ENCODE results near the gene ZDHHC8. TPM values are rescaled to one million over a fixed set of nuclear protein-coding genes. Genes with fewer than 3 reads are reported as not detected.

ZDHHC8 gene
- total RNA-seq, 1 experiment from 2014 or later: 89.3 TPM

DNA sequence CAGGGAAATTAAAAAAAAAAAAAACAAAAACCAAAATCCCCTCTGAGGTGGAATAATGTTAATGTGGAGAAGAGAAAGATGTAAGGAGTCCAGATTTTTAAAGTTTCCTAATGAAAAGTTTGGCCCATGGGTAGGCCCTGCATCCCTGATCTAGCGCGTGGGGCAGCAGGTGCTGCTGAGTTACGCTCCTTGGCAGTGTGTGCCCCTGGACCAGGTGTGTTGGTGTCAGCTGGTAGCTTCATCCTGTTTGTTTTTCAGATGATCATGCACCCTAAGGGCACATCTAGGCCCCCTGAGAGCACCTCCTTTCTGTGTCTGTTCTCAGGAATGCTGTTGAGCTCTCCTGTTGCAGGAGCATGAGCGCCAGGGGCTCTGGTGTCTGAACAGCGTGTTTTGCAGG lies 44.8 kb upstream of the ZDHHC8 start:
- H3K9me2 ChIP-seq (ENCODE audit: insufficient read depth): no peaks in the 10 kb centered on the region
- no peak overlapping the region for H2AFZ ChIP-seq (ENCODE audit: low read depth, low read length, poor library complexity, severe bottlenecking)
- no TSS peak for BruUV-seq (replicated peaks)
- no peak for TF ChIP-seq POLR2AphosphoS5 (IDR thresholded peaks at IDR 0.05; ENCODE audit: low read depth, low read length)
- TF ChIP-seq, protein P1, sequence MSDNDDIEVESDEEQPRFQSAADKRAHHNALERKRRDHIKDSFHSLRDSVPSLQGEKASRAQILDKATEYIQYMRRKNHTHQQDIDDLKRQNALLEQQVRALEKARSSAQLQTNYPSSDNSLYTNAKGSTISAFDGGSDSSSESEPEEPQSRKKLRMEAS (IDR thresholded peaks at IDR 0.05): no peak
- no peak for TF ChIP-seq YY1 (IDR thresholded peaks at IDR 0.05; ENCODE audit: extremely low read depth, insufficient replicate concordance, low read depth, low read length)
- TF ChIP-seq FOSL1 (IDR thresholded peaks at IDR 0.05; ENCODE audit: low read depth): no peak
- TF ChIP-seq ZFX (IDR thresholded peaks at IDR 0.05): no peak
- no peak for TF ChIP-seq ELF1 (IDR thresholded peaks at IDR 0.05; ENCODE audit: borderline replicate concordance, low read depth)
- TF ChIP-seq, protein P2, sequence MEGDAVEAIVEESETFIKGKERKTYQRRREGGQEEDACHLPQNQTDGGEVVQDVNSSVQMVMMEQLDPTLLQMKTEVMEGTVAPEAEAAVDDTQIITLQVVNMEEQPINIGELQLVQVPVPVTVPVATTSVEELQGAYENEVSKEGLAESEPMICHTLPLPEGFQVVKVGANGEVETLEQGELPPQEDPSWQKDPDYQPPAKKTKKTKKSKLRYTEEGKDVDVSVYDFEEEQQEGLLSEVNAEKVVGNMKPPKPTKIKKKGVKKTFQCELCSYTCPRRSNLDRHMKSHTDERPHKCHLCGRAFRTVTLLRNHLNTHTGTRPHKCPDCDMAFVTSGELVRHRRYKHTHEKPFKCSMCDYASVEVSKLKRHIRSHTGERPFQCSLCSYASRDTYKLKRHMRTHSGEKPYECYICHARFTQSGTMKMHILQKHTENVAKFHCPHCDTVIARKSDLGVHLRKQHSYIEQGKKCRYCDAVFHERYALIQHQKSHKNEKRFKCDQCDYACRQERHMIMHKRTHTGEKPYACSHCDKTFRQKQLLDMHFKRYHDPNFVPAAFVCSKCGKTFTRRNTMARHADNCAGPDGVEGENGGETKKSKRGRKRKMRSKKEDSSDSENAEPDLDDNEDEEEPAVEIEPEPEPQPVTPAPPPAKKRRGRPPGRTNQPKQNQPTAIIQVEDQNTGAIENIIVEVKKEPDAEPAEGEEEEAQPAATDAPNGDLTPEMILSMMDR (IDR thresholded peaks at IDR 0.05 in 2 of 3, conservative IDR thresholded peaks at IDR 0.05 in 1 of 3; ENCODE audit: borderline replicate concordance in 1 of 3, insufficient read depth in 1 of 3, low read depth in 2 of 3, low read length in 2 of 3): no peak
- TF ChIP-seq EGR1 (IDR thresholded peaks at IDR 0.05; ENCODE audit: low read depth): no peak
- no peak for TF ChIP-seq SP1 (IDR thresholded peaks at IDR 0.05; ENCODE audit: low read depth)
- no peak for TF ChIP-seq SRF (IDR thresholded peaks at IDR 0.05; ENCODE audit: low read depth)
- no peak for TF ChIP-seq SIN3A (IDR thresholded peaks at IDR 0.05; ENCODE audit: low read depth)
- TF ChIP-seq, protein P3, sequence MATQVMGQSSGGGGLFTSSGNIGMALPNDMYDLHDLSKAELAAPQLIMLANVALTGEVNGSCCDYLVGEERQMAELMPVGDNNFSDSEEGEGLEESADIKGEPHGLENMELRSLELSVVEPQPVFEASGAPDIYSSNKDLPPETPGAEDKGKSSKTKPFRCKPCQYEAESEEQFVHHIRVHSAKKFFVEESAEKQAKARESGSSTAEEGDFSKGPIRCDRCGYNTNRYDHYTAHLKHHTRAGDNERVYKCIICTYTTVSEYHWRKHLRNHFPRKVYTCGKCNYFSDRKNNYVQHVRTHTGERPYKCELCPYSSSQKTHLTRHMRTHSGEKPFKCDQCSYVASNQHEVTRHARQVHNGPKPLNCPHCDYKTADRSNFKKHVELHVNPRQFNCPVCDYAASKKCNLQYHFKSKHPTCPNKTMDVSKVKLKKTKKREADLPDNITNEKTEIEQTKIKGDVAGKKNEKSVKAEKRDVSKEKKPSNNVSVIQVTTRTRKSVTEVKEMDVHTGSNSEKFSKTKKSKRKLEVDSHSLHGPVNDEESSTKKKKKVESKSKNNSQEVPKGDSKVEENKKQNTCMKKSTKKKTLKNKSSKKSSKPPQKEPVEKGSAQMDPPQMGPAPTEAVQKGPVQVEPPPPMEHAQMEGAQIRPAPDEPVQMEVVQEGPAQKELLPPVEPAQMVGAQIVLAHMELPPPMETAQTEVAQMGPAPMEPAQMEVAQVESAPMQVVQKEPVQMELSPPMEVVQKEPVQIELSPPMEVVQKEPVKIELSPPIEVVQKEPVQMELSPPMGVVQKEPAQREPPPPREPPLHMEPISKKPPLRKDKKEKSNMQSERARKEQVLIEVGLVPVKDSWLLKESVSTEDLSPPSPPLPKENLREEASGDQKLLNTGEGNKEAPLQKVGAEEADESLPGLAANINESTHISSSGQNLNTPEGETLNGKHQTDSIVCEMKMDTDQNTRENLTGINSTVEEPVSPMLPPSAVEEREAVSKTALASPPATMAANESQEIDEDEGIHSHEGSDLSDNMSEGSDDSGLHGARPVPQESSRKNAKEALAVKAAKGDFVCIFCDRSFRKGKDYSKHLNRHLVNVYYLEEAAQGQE (IDR thresholded peaks at IDR 0.05; ENCODE audit: low read depth): no peak
- TF ChIP-seq TCF7L2 (IDR thresholded peaks at IDR 0.05; ENCODE audit: borderline replicate concordance, extremely low read depth, insufficient read depth, insufficient read length): no peak
- no peak for TF ChIP-seq RAD21 (IDR thresholded peaks at IDR 0.05; ENCODE audit: low read depth)
- no peak for TF ChIP-seq CEBPB (IDR thresholded peaks at IDR 0.05; ENCODE audit: low read depth)
- TF ChIP-seq CBX3 (IDR thresholded peaks at IDR 0.05; ENCODE audit: low read depth): no peak
- no peaks in the 10 kb centered on the region for H3K9me3 ChIP-seq (ENCODE audit: control insufficient read depth in 1 of 2, insufficient read depth in 1 of 2, low read depth in 1 of 2, low read length in 2 of 2)
- peaks cover 4 to 15% of the 10 kb centered on the region in 2 experiments; a peak in 2 of 4 replicates for H3K4me1 ChIP-seq (ENCODE audit: control insufficient read depth in 1 of 2, insufficient read depth in 2 of 2, low read length in 2 of 2)
- H3K4me2 ChIP-seq (ENCODE audit: low read length): no peak overlapping the region
- ATAC-seq (no peak), DNase-seq (ENCODE audit: low read depth, low spot score) (no peak)
- H4K20me1 ChIP-seq (ENCODE audit: insufficient read depth): peaks cover 11% of the 10 kb centered on the region; the same call in 1 of the 2 replicates
- no peaks in the 10 kb centered on the region for H3K27me3 ChIP-seq (ENCODE audit: insufficient read depth, low read length)
- no peak overlapping the region for H3K9ac ChIP-seq (ENCODE audit: low read length)
- H3K36me3 ChIP-seq (ENCODE audit: control insufficient read depth in 1 of 2, insufficient read depth in 2 of 2, low read length in 2 of 2): peaks cover 60 to 70% of the 10 kb centered on the region in 2 experiments
- intact Hi-C loops (cut with micrococcal nuclease): loop anchor here (10.0 kb wide), 1 partner anchor 102 kb away; no protein-coding TSS in a partner anchor
- no peak overlapping the region for H3K27ac ChIP-seq (ENCODE audit: low read depth, low read length)
- ChIA-PET RAD21 (ENCODE audit: low non-redundant PET in 1 of 2, low total read pairs in 2 of 2, uncharacterized antibody in 2 of 2, unreplicated experiment in 2 of 2) (no interaction called here), POLR2A (no interaction called here), CTCF (no interaction called here)
- H3K79me2 ChIP-seq (ENCODE audit: insufficient read depth, low read length): peaks cover 91% of the 10 kb centered on the region
- H3K4me3 ChIP-seq (replicated peaks in 1 of 2; ENCODE audit: low read depth in 1 of 2, low read length in 2 of 2): no peak overlapping the region

All from HCT116 (cell line).